B cell (primary cell): ENCODE results near the gene ZP2. TPM values are rescaled to one million over a fixed set of nuclear protein-coding genes. Genes with fewer than 3 reads are reported as not detected.
"Not testable (repeated sequence)": the region's sequence is repeated elsewhere in the genome, so short reads cannot be mapped to it uniquely, and the experiment has no call there.

Source experiments
- ATAC-seq: fragments of 200-7000 bp; cut with Tn5 transposase; one replicate; pipeline ENCODE4 v1.10.0; 2021; ENCODE audit warnings: low read depth, mild to moderate bottlenecking, moderate number of reproducible peaks, moderate library complexity
- CTCF ChIA-PET: fragments of 350-600 bp; sonication (Branson Sonifier 250); formaldehyde crosslinking; loops from one replicate; lab custom pipeline; 2021; ENCODE audit warnings: antibody characterized with exemption, inconsistent platforms; lab: Charles Lee
- POLR2A ChIA-PET: fragments of 350-600 bp; sonication (Branson Sonifier 250); formaldehyde crosslinking; loops from one replicate; lab custom pipeline; 2021; ENCODE audit warnings: antibody characterized with exemption; lab: Charles Lee
- DNase-seq: peaks from one replicate; pipeline ENCODE4 v3.0.0; 2013
- H2AFZ ChIP-seq: 2 replicates; pipeline ENCODE4 v1.6.1; 2012; ENCODE audit warnings: mild to moderate bottlenecking, low read depth, low read length; ENCODE audit not compliant: insufficient read depth, poor library complexity, severe bottlenecking
- H3K27ac ChIP-seq, 2 donors: 1 replicate in 1 of 2; 2 replicates in 1 of 2; pipeline ENCODE4 v1.5.1; 2012 to 2013; ENCODE audit warnings: low read length in 2 of 2, mild to moderate bottlenecking in 2 of 2, moderate library complexity in 1 of 2
- H3K27me3 ChIP-seq, 4 experiments: fragments of 200-600 bp in 1 of 4; sonication (generic) in 1 of 4; replicated peaks in 1 of 4; 1 replicate in 2 of 4; 2 replicates in 2 of 4; pipeline versions ENCODE4 v1.6.1 to v1.7.0; 2013 to 2016; ENCODE audit warnings: low read length in 3 of 4, mild to moderate bottlenecking in 2 of 4, mixed read lengths in 1 of 4, moderate library complexity in 1 of 4; ENCODE audit not compliant: insufficient read depth in 4 of 4, control insufficient read depth in 3 of 4; ENCODE audit errors: control extremely low read depth in 1 of 4
- H3K36me3 ChIP-seq, 2 experiments: replicated peaks in 1 of 2; 1 replicate in 1 of 2; 2 replicates in 1 of 2; pipeline versions ENCODE4 v1.6.1 to v1.7.1; 2013; ENCODE audit warnings: low read length in 1 of 2; ENCODE audit not compliant: insufficient read depth in 2 of 2, control insufficient read depth in 1 of 2; ENCODE audit errors: control extremely low read depth in 1 of 2, extremely low read depth in 1 of 2
- H3K4me1 ChIP-seq, 2 donors: fragments of 200-600 bp in 1 of 2; sonication (generic) in 1 of 2; 1 replicate in 1 of 2; 2 replicates in 1 of 2; pipeline versions ENCODE4 v1.5.1 to v1.6.1; 2013 to 2017; ENCODE audit warnings: low read length in 2 of 2; ENCODE audit not compliant: control insufficient read depth in 2 of 2, insufficient read depth in 2 of 2
- H3K4me2 ChIP-seq: replicated peaks from 2 replicates; pipeline ENCODE3; 2012; ENCODE audit warnings: mild to moderate bottlenecking, low read depth, low read length; ENCODE audit not compliant: poor library complexity, severe bottlenecking
- H3K4me3 ChIP-seq, 5 experiments: fragments of 200-600 bp in 1 of 5; sonication (generic) in 1 of 5; 1 replicate in 3 of 5; 2 replicates in 2 of 5; pipeline versions ENCODE4 v1.5.1 to v1.7.0; 2011 to 2016; ENCODE audit warnings: low read length in 4 of 5, mild to moderate bottlenecking in 4 of 5, low read depth in 2 of 5, control low read depth in 1 of 5, moderate library complexity in 1 of 5; ENCODE audit not compliant: insufficient read depth in 1 of 5; ENCODE audit errors: control extremely low read depth in 1 of 5, extremely low read depth in 1 of 5
- H3K79me2 ChIP-seq: fragments of 200-600 bp; sonication (generic); one replicate; pipeline ENCODE4 v1.6.0; 2016; ENCODE audit warnings: low read length; ENCODE audit not compliant: control insufficient read depth, insufficient read depth
- H3K9ac ChIP-seq: fragments of 200-600 bp; sonication (generic); 2 replicates; pipeline ENCODE4 v1.6.1; 2017; ENCODE audit warnings: mild to moderate bottlenecking, low read length, moderate library complexity
- H3K9me3 ChIP-seq, 3 donors: one replicate each; pipeline versions ENCODE4 v1.6.1 to v1.7.1; 2013; ENCODE audit warnings: low read length in 2 of 3; ENCODE audit not compliant: control insufficient read depth in 2 of 3, insufficient read depth in 1 of 3; ENCODE audit errors: control extremely low read depth in 1 of 3
- H4K20me1 ChIP-seq: 2 replicates; pipeline ENCODE4 v1.6.0; 2012; ENCODE audit warnings: mild to moderate bottlenecking, low read length; ENCODE audit not compliant: insufficient read depth, control insufficient read depth, poor library complexity, severe bottlenecking
- H3K27ac Mint-ChIP-seq: one replicate; pipeline ENCODE4 v1.8.0; 2021; ENCODE audit warnings: mixed read lengths
- H3K27me3 Mint-ChIP-seq: one replicate; pipeline ENCODE4 v1.8.0; 2021; ENCODE audit warnings: mixed read lengths
- H3K4me1 Mint-ChIP-seq: one replicate; pipeline ENCODE4 v1.8.0; 2021; ENCODE audit warnings: mixed read lengths
- H3K4me3 Mint-ChIP-seq: one replicate; pipeline ENCODE4 v1.8.0; 2021; ENCODE audit warnings: mixed read lengths
- H3K9me3 Mint-ChIP-seq: one replicate; pipeline ENCODE4 v1.8.0; 2022; ENCODE audit warnings: mixed read lengths; ENCODE audit not compliant: insufficient read depth
- EZH2 ChIP-seq: IDR thresholded peaks from 2 replicates; pipeline ENCODE4 v1.6.1; 2012; ENCODE audit warnings: borderline replicate concordance, low read depth, mild to moderate bottlenecking, moderate library complexity, low read length; ENCODE audit not compliant: insufficient read depth, poor library complexity, severe bottlenecking
- WGBS: methylation state at CpG from one replicate; pipeline ENCODE4 v1.1.5; 2013; ENCODE audit warnings: missing lambda C conversion rate; ENCODE audit not compliant: insufficient coverage; 5-methylcytosine and 5-hydroxymethylcytosine counted together
- intact Hi-C: fragments of 100-400 bp; cut with micrococcal nuclease; formaldehyde crosslinking; loops from one replicate; pipeline ENCODE4 v1.10.0; 2022
- polyA plus RNA-seq: library from polyadenylated mRNA; depleted of rRNA; stranded (reverse); fragments of >200 nt; gene quantifications from 2 replicates; pipeline ENCODE4 v1.2.3, GENCODE V29; 2012
- total RNA-seq, 2 donors: library from RNA; stranded (reverse); fragments of 120-200 nt in 1 of 2; gene quantifications; 1 replicate in 1 of 2; 2 replicates in 1 of 2; pipeline versions ENCODE4 v1.2.3 to v1.2.4, GENCODE V29; 2013 to 2022
- TF ChIP-seq, protein P1 (sequence below): fragments of 200-600 bp; IDR thresholded peaks from one replicate; pipeline ENCODE4 v1.8.0; 2022; ENCODE audit warnings: antibody characterized with exemption, mild to moderate bottlenecking

ZP2 gene
- total and polyA plus RNA-seq, 2 donors (not counting 1 experiment from before 2014, with no cell fraction given): not detected

DNA sequence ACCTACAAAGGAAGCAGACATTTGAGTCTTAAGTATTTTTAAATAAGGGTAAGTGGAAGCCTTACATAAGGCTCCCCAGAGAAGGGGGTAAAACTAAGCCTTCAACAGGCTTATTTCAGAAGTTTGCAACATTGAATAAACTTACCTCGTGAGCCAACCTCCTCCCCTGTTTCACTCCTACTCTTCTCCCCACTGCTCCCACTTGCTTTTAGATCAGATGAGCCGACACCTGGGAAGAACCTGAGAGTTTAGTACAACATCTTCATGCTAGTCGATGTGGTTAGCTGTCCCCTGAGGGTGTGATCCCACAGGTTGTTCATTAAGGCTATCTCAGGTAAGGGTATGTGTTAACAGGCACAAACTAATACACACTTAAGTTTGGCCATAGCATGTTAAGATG is 13.8 kb downstream of the ZP2 start:
- H3K27me3 ChIP-seq: peaks cover 0 to 7% (median 4%) of the 10 kb centered on the region in 4 experiments
- no peaks in the 10 kb centered on the region for H3K9me3 Mint-ChIP-seq
- H3K27me3 Mint-ChIP-seq: peaks cover 25% of the 10 kb centered on the region

DNA sequence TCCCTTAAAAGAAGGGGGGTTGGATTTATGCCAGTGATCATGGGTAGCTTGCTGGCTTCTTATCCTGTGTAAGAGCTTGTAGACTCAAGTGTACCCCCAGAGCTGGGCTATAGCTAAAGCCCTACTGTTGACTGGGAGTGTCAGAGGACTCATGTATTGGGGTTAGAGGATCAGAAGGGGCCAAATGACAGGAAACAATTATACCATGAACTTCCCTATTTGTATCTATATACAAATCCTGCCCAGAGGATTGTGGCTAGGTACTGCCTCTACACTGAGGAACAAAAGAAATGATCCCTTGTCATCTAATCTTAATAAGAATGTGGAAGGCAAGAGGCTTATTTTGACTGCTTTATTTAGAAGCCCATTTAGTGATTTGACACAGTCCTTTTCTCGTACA is 14.3 kb downstream of the ZP2 start:
- Histone ChIP-seq H4K20me1 (no peaks in the 10 kb centered on the region), H3K4me3 (no peak overlapping the region), H3K27ac (no peak overlapping the region), H2AFZ (no peak overlapping the region), H3K4me2 (no peak overlapping the region), H3K9ac (no peak overlapping the region), H3K36me3 (no peaks in the 10 kb centered on the region), H3K27me3 (peaks cover 0 to 7% (median 4%) of the 10 kb centered on the region in 4 experiments), H3K79me2 (no peaks in the 10 kb centered on the region), H3K9me3 (no peaks in the 10 kb centered on the region), H3K4me1 (peaks cover 12% of the 10 kb centered on the region in 2 donors)
- H3K9me3 Mint-ChIP-seq: no peaks in the 10 kb centered on the region
- CTCF ChIA-PET: interaction anchor here (1.2 kb wide), 1 partner anchor 9 kb away, joined by 5 read pairs; no protein-coding TSS in a partner anchor
- peaks cover 25% of the 10 kb centered on the region for H3K27me3 Mint-ChIP-seq
- intact Hi-C loops: no loop called here
- ATAC-seq (no peak), DNase-seq (no peak)
- peaks cover 17% of the 10 kb centered on the region for H3K4me1 Mint-ChIP-seq
- H3K27ac Mint-ChIP-seq: no peak overlapping the region
- WGBS: 27% methylated on average over 1 of the region's 1 CpG
- TF ChIP-seq, protein P1, sequence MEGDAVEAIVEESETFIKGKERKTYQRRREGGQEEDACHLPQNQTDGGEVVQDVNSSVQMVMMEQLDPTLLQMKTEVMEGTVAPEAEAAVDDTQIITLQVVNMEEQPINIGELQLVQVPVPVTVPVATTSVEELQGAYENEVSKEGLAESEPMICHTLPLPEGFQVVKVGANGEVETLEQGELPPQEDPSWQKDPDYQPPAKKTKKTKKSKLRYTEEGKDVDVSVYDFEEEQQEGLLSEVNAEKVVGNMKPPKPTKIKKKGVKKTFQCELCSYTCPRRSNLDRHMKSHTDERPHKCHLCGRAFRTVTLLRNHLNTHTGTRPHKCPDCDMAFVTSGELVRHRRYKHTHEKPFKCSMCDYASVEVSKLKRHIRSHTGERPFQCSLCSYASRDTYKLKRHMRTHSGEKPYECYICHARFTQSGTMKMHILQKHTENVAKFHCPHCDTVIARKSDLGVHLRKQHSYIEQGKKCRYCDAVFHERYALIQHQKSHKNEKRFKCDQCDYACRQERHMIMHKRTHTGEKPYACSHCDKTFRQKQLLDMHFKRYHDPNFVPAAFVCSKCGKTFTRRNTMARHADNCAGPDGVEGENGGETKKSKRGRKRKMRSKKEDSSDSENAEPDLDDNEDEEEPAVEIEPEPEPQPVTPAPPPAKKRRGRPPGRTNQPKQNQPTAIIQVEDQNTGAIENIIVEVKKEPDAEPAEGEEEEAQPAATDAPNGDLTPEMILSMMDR: no peak
- no peak for TF ChIP-seq EZH2
- no peak overlapping the region for H3K4me3 Mint-ChIP-seq
- POLR2A ChIA-PET: no interaction called here

More for the DNA sequence above, 13.8 kb downstream of the ZP2 start:
- Histone ChIP-seq H3K4me2 (no peak overlapping the region), H3K36me3 (no peaks in the 10 kb centered on the region), H3K4me1 (peaks cover 12% of the 10 kb centered on the region in 2 donors), H3K9ac (no peak overlapping the region), H3K27ac (no peak overlapping the region), H3K4me3 (no peak overlapping the region), H4K20me1 (no peaks in the 10 kb centered on the region), H3K9me3 (no peaks in the 10 kb centered on the region), H3K79me2 (no peaks in the 10 kb centered on the region), H2AFZ (no peak overlapping the region)
- TF ChIP-seq EZH2: no peak
- TF ChIP-seq, protein P1: no peak
- no peak overlapping the region for H3K4me3 Mint-ChIP-seq
- WGBS: 78% methylated on average over 3 of the region's 3 CpGs
- H3K27ac Mint-ChIP-seq: no peak overlapping the region
- DNase-seq: no peak
- intact Hi-C loops: no loop called here
- ChIA-PET CTCF (no interaction called here), POLR2A (no interaction called here)
- peaks cover 17% of the 10 kb centered on the region for H3K4me1 Mint-ChIP-seq
- no peak for ATAC-seq

DNA sequence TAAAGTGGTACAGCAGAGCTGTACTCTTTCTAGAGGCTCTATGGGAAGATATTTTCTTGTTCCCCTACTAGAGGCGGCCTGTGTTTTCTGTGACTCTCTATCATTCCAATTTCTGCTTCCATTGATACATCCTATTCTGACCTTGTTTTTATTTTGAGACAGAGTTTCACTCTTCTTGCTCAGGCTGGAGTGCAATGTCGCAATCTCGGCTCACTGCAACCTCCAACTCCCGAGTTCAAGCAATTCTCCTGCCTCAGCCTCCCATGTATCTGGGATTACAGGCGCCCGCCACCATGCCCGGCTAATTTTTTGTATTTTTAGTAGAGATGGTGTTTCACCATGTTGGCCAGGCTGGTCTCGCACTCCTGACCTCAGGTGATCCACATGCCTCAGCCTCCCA is 16.0 kb downstream of the ZP2 start:
- H3K4me1 Mint-ChIP-seq: peaks cover 17% of the 10 kb centered on the region
- POLR2A ChIA-PET, H3K9me3 Mint-ChIP-seq, H3K36me3 ChIP-seq, H3K9ac ChIP-seq, H4K20me1 ChIP-seq, ATAC-seq, H3K27me3 ChIP-seq, H3K9me3 ChIP-seq, DNase-seq, H3K79me2 ChIP-seq, H3K27ac Mint-ChIP-seq, H3K4me3 ChIP-seq, H3K4me3 Mint-ChIP-seq, H2AFZ ChIP-seq, H3K27ac ChIP-seq, intact Hi-C loops: not testable (repeated sequence)
- peak overlapping the region; percentile 9 for H3K4me2 ChIP-seq
- CTCF ChIA-PET: interaction anchor here (1.6 kb wide), 1 partner anchor 1488 kb away, joined by 4 read pairs; no protein-coding TSS in a partner anchor
- H3K27me3 Mint-ChIP-seq: peaks cover 21% of the 10 kb centered on the region
- 86% methylated on average over 3 of the region's 8 CpGs for WGBS
- H3K4me1 ChIP-seq: peaks cover 12% of the 10 kb centered on the region in 2 donors
